Pancreas (tissue), 10 donors: ENCODE measurements around the gene NR2C2. TPM values are rescaled to one million over a fixed set of nuclear protein-coding genes. Genes with fewer than 3 reads are reported as not detected.
A peak's percentile ranks its signal among the peaks of the same experiment; 100 is the strongest.
"Not testable (repeated sequence)": the region's sequence is repeated elsewhere in the genome, so short reads cannot be mapped to it uniquely, and the experiment has no call there.

Experiments used
- ATAC-seq, 4 donors: fragments of 200-7000 bp; cut with Tn5 transposase; one replicate each; pipeline versions ENCODE4 v1.8.0 to v1.9.1; 2020; ENCODE audit warnings: mild to moderate bottlenecking in 4 of 4, moderate library complexity in 4 of 4
- DNase-seq, 6 donors: peaks; one replicate each; pipeline ENCODE4 v3.0.0-alpha.2; 2020
- FAIRE-seq: peaks from 2 replicates; lab custom pipeline; 2012; peaks lifted over from hg19 to GRCh38; lab: Jason Lieb, UNC
- H3K27ac ChIP-seq, 4 donors: fragments of 200-600 bp; sonication (generic); 1 replicate in 3 of 4; 2 replicates in 1 of 4; pipeline versions ENCODE4 v1.5.0 to v1.8.0; 2020
- H3K27me3 ChIP-seq, 4 donors: fragments of 200-600 bp; one replicate each; pipeline ENCODE4 v1.8.0; 2021
- H3K36me3 ChIP-seq, 3 donors: fragments of 200-600 bp; sonication (generic) in 1 of 3; one replicate each; pipeline versions ENCODE4 v1.5.0 to v1.8.0; 2020 to 2021
- H3K4me1 ChIP-seq, 3 donors: fragments of 200-600 bp; one replicate each; pipeline ENCODE4 v1.8.0; 2021
- H3K4me3 ChIP-seq, 4 donors: fragments of 200-600 bp; sonication (generic) in 2 of 4; one replicate each; pipeline versions ENCODE4 v1.5.0 to v1.8.0; 2020 to 2021
- H3K9me3 ChIP-seq, 4 donors: fragments of 200-600 bp; one replicate each; pipeline ENCODE4 v1.8.0; 2021
- WGBS, 2 donors: extraction: QIAGEN DNeasy Blood & Tissue Kit; methylation state at CpG; one replicate each; pipeline ENCODE4 v1.1.7; 2013; 5-methylcytosine and 5-hydroxymethylcytosine counted together
- intact Hi-C, 3 donors: fragments of 100-400 bp; cut with DNase I; formaldehyde crosslinking; loops; one replicate each; pipeline versions ENCODE4 v1.11.1 to v1.14.2; 2022
- polyA plus RNA-seq, 2 donors: library from polyadenylated mRNA; stranded (reverse); fragments of 200-250 nt; gene quantifications; one replicate each; pipeline ENCODE4 v1.2.3, GENCODE V29; 2013
- total RNA-seq, 6 donors: library from RNA; stranded (reverse); fragmentation: NEBNext Ultra II Directional in 4 of 6; extraction: Animal tissue kit (Norgen Biotek cat#: 25700) in 4 of 6; gene quantifications; one replicate each; pipeline versions ENCODE4 v1.2.1 to v1.2.4, GENCODE V29; 2021 to 2023
- TF ChIP-seq, protein P1 (sequence below), 4 donors: fragments of 200-600 bp; sonication (generic) in 3 of 4; IDR thresholded peaks; one replicate each; pipeline versions ENCODE4 v1.5.0 to v1.8.0; 2021; ENCODE audit warnings: antibody characterized with exemption in 4 of 4
- donor health status: healthy with polysubstance abuse.
- donor health status: DM: no; HTN: no; CAD: no; lungs with moderate emphysema.
- donor health status: DM: no; HTN: no; CAD: no.
- donor health status: control.
- donor health status: control.
- donor health status: Bipolar disorder and iron deficiency.
- donor health status: DM: yes; HTN: yes; CAD: no.
- donor health status: DM: no; HTN: no; CAD: no.
- donor health status: DM: no; HTN: no; CAD: no.
- donor health status: DM: yes; HTN: yes; CAD: no.

The NR2C2 gene
- total and polyA plus RNA-seq, 8 donors: 5.4 to 25.1 (median 14.4) TPM

DNA sequence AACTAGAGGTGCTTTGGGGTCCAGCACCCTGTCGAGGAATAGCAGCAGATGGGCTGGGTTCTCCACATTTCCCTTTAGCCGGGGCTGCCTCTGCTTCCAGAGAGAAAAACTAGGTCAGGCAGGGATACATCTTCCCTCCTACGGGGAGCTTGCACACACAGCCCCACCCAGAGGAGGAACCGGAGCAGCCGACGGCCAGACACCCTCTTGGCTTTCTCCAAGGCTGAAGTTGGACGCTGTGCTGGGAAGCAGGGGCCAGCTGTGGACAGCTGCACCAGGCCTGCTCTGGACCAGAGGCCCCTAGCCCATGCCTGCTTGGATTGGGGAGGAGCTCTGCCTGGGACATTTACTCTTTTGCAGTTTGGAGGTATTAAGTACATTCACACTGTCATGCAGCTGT is 44.7 kb upstream of the NR2C2 start:
- intact Hi-C loops: no loop called here
- H3K4me1 ChIP-seq: no peaks in the 10 kb centered on the region
- FAIRE-seq (no peak), DNase-seq (no peak), ATAC-seq (peak in 3 of 4 donors; percentile 59 to 72 (median 60))
- H3K27me3 ChIP-seq: no peaks in the 10 kb centered on the region
- H3K27ac ChIP-seq: no peak overlapping the region
- 42 to 51% methylated on average over 7 of the region's 7 CpGs for WGBS, 2 donors
- TF ChIP-seq, protein P1, sequence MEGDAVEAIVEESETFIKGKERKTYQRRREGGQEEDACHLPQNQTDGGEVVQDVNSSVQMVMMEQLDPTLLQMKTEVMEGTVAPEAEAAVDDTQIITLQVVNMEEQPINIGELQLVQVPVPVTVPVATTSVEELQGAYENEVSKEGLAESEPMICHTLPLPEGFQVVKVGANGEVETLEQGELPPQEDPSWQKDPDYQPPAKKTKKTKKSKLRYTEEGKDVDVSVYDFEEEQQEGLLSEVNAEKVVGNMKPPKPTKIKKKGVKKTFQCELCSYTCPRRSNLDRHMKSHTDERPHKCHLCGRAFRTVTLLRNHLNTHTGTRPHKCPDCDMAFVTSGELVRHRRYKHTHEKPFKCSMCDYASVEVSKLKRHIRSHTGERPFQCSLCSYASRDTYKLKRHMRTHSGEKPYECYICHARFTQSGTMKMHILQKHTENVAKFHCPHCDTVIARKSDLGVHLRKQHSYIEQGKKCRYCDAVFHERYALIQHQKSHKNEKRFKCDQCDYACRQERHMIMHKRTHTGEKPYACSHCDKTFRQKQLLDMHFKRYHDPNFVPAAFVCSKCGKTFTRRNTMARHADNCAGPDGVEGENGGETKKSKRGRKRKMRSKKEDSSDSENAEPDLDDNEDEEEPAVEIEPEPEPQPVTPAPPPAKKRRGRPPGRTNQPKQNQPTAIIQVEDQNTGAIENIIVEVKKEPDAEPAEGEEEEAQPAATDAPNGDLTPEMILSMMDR (IDR thresholded peaks at IDR 0.05): no peak
- H3K9me3 ChIP-seq: no peaks in the 10 kb centered on the region
- H3K4me3 ChIP-seq: no peak overlapping the region
- no peaks in the 10 kb centered on the region for H3K36me3 ChIP-seq

DNA sequence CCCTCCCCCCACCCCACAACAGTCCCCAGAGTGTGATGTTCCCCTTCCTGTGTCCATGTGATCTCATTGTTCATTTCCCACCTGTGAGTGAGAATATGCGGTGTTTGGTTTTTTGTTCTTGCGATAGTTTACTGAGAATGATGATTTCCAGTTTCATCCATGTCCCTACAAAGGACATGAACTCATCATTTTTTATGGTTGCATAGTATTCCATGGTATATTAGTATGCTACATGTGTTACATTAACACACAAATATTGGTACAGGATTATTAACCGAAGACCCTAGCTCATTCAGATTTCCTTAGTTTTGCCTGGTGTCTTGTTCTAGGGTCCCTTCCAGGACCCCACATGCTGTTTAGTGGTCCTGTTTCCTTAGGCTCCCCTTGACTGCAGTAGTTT is 43.9 kb upstream of the NR2C2 start:
- FAIRE-seq, H3K27ac ChIP-seq, DNase-seq, H3K9me3 ChIP-seq, H3K4me3 ChIP-seq, intact Hi-C loops, ATAC-seq, H3K4me1 ChIP-seq, H3K27me3 ChIP-seq, H3K36me3 ChIP-seq: not testable (repeated sequence)
- WGBS, 2 donors: 93 to 100% methylated on average over 1 of the region's 3 CpGs

DNA sequence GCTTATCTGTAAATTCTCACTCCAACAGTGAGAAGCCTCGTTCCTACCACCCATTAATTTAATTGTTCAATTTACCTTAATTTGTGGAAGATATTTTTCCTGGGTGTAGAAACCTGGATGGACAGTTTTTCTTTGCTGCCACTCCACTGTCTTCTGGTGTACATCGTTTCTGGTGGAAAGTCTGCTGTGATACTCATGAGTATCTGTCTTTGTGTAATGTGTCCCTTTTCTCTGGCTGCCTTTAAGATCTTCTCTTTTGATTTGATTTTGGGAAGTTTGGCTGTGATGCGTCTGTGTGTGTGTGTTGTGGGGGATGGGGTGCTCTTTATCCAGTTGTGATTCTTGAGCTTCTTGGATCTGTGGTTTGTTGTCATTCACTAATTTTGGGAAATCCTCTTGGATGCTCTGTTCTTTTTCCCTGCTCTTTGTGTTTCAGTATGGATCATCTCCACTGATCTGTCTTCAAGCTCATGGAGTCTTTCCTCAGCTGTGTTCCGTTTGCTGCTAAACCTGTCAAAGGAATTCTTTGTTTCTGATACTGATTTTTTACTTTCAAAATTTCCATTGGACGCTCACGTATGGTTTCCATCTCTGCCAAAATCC is 42.2 kb upstream of the NR2C2 start:
- intact Hi-C loops: no loop called here
- TF ChIP-seq, protein P1 (IDR thresholded peaks at IDR 0.05): no peak
- no peaks in the 10 kb centered on the region for H3K27me3 ChIP-seq
- H3K4me1 ChIP-seq: no peaks in the 10 kb centered on the region
- 81 to 89% methylated on average over 6 of the region's 6 CpGs for WGBS, 2 donors
- no peaks in the 10 kb centered on the region for H3K36me3 ChIP-seq
- no peak for ATAC-seq
- H3K9me3 ChIP-seq: no peaks in the 10 kb centered on the region
- no peak for DNase-seq
- no peak overlapping the region for H3K27ac ChIP-seq
- H3K4me3 ChIP-seq: no peak overlapping the region
- no peak for FAIRE-seq

DNA sequence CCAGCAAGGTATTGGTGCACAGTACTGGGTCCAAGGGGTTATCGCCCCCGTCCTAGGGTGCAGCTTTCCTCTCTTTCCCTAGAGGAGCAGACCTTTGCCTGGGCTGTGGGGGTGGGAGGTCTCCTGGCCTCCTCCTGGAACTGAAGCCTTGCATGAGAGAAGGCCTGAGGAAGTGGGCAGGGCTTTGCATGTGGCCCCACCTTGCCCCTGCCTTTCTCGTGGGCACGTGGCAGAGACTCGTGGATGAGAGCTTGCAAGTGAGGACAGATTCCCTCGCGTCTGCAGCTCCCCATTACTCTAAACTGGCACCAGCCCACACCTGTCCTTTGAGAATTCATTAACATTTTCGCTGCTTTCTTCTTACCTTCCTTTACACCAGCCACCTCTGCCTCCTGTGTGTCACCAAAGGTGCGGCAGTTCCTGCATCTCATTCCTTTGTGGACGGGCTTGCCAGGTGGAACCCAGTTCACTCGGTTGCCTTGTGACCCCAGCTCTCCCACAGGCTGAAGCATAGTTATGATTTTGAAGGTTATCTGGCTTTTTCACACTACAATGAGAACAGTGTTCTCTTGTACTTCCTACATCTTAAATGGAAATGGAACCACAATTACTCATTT is 40.9 kb upstream of the NR2C2 start:
- Histone ChIP-seq H3K4me3 (no peak overlapping the region), H3K27ac (no peak overlapping the region), H3K9me3 (no peaks in the 10 kb centered on the region), H3K4me1 (no peaks in the 10 kb centered on the region), H3K27me3 (no peaks in the 10 kb centered on the region), H3K36me3 (no peaks in the 10 kb centered on the region)
- TF ChIP-seq, protein P1 (IDR thresholded peaks at IDR 0.05): no peak
- intact Hi-C loops: no loop called here
- FAIRE-seq (no peak), DNase-seq (no peak), ATAC-seq (peak in 1 of 4 donors; percentile 47)
- WGBS, 2 donors: 64 to 66% methylated on average over 11 of the region's 11 CpGs

DNA sequence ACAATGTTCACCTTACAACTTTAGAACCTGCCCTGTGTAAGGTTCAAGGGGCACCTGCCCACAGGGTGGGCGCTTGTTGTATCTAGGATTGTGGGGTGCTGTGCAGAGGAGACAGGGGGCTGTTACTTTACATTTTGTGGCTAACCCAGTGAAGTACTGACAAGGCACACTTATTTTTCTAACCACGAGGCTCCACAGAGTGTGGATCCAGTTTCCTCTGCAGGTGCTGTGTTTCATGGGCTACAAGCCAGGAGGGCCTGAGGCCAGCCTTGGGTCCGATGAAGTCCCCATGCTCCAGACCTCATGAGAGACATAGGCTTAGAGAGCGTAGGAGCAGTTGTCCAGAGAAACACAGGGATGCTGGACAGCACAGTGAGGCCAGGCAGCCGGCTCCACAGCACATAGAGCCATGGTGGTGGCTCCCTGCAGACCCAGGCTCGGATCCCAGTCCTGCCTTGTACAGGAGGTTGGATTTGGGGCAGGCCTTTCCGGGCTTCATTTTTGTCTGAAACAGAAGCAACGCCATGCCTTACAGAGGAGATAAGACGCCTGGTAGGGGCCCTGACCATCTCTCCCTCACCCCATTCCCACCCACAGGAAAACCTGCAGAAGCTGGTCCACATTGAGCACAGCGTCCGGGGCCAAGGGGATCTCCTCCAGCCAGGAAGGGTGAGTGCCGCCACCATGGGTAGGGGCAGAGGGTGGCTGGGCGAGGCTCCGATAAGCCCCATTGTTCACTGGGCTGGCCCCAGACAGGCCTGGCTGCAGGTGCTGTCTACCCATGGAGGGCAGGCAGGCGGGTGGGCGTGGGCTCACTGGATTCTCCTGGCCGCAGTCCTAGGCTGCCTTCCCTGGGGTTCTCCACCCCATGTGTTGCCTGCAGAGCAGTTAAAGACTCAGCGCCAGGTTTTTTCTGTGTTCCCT is 40.1 kb upstream of the NR2C2 start:
- H3K36me3 ChIP-seq: no peaks in the 10 kb centered on the region
- no peak overlapping the region for H3K4me3 ChIP-seq
- no peak for FAIRE-seq
- no peaks in the 10 kb centered on the region for H3K27me3 ChIP-seq
- H3K27ac ChIP-seq: no peak overlapping the region
- H3K9me3 ChIP-seq: no peaks in the 10 kb centered on the region
- TF ChIP-seq, protein P1 (IDR thresholded peaks at IDR 0.05): no peak
- no peaks in the 10 kb centered on the region for H3K4me1 ChIP-seq
- 63 to 65% methylated on average over 17 to 18 of the region's 18 CpGs for WGBS, 2 donors
- peak in 1 of 4 donors; percentile 50 for ATAC-seq
- DNase-seq: no peak
- intact Hi-C loops: no loop called here
